HEK293 (cell line): ENCODE results near the gene DGCR8.

Source experiments
- CTCF ChIA-PET: fragments of 350-600 bp; formaldehyde crosslinking; extraction: SDS; loops from one replicate; lab custom pipeline; 2021; ENCODE audit warnings: antibody characterized with exemption; lab: Yijun Ruan, JAX
- POLR2A ChIA-PET: fragments of 300-600 bp; formaldehyde crosslinking; extraction: SDS; loops from one replicate; lab custom pipeline; 2020; ENCODE audit warnings: antibody characterized with exemption, inconsistent platforms; lab: Yijun Ruan, JAX
- H3K27ac ChIP-seq: fragments of 200-500 bp; sonication (Bioruptor generic); 2 replicates; pipeline ENCODE4 v1.5.1; 2014; ENCODE audit warnings: low read depth, low read length, control low read depth, inconsistent platforms; ENCODE audit errors: extremely low read depth
- H3K36me3 ChIP-seq, 2 experiments: fragments of 200-500 bp in 1 of 2; sonication (Bioruptor generic) in 1 of 2; 1 replicate in 1 of 2; 2 replicates in 1 of 2; pipeline ENCODE4 v1.5.1; 2014 to 2017; ENCODE audit warnings: inconsistent platforms in 2 of 2, low read length in 2 of 2; ENCODE audit not compliant: control insufficient read depth in 2 of 2, insufficient read depth in 1 of 2
- H3K4me1 ChIP-seq: fragments of 200-500 bp; sonication (Bioruptor generic); 2 replicates; pipeline ENCODE4 v1.5.1; 2014; ENCODE audit warnings: mild to moderate bottlenecking, low read length, inconsistent platforms; ENCODE audit not compliant: control insufficient read depth, insufficient read depth
- H3K4me3 ChIP-seq: 2 replicates; pipeline ENCODE4 v1.5.1; 2011; ENCODE audit warnings: low read depth, mild to moderate bottlenecking, control low read depth, low read length, moderate library complexity
- H3K9me3 ChIP-seq: fragments of 200-500 bp; sonication (Bioruptor generic); 2 replicates; pipeline ENCODE4 v1.5.1; 2014; ENCODE audit warnings: low read depth, low read length, inconsistent platforms; ENCODE audit not compliant: control insufficient read depth, insufficient read depth
- ATF2 ChIP-seq: fragments of 450-650 bp; formaldehyde crosslinking; IDR thresholded peaks from 2 replicates; pipeline ENCODE4 v1.5.1; 2016; ENCODE audit warnings: missing biosample characterization, missing genetic modification characterization, low read depth
- HIC1 ChIP-seq: fragments of 450-650 bp; formaldehyde crosslinking; IDR thresholded peaks from 2 replicates; pipeline ENCODE4 v1.5.1; 2016; ENCODE audit warnings: missing biosample characterization, missing genetic modification characterization
- KLF10 ChIP-seq: fragments of 450-650 bp; IDR thresholded peaks from 2 replicates; pipeline ENCODE4 v1.5.1; 2018; ENCODE audit warnings: missing biosample characterization, mild to moderate bottlenecking, missing genetic modification characterization
- KLF16 ChIP-seq: fragments of 450-650 bp; formaldehyde crosslinking; IDR thresholded peaks from 2 replicates; pipeline ENCODE4 v1.5.1; 2017; ENCODE audit warnings: missing biosample characterization, missing genetic modification characterization
- RBAK ChIP-seq: fragments of 450-650 bp; formaldehyde crosslinking; IDR thresholded peaks from 2 replicates; pipeline ENCODE4 v1.5.1; 2016; ENCODE audit warnings: missing biosample characterization, missing genetic modification characterization
- SCRT2 ChIP-seq: fragments of 450-650 bp; formaldehyde crosslinking; IDR thresholded peaks from 2 replicates; pipeline ENCODE4 v1.5.1; 2016; ENCODE audit warnings: missing biosample characterization, missing genetic modification characterization
- SP2 ChIP-seq: fragments of 450-650 bp; formaldehyde crosslinking; IDR thresholded peaks from 2 replicates; pipeline ENCODE4 v1.5.1; 2016; ENCODE audit warnings: missing biosample characterization, missing genetic modification characterization
- ZBTB17 ChIP-seq: fragments of 450-650 bp; formaldehyde crosslinking; IDR thresholded peaks from 2 replicates; pipeline ENCODE4 v1.5.1; 2016; ENCODE audit warnings: missing biosample characterization, missing genetic modification characterization
- ZBTB20 ChIP-seq: fragments of 450-650 bp; formaldehyde crosslinking; IDR thresholded peaks from 2 replicates; pipeline ENCODE4 v1.5.1; 2016; ENCODE audit warnings: missing biosample characterization, missing genetic modification characterization
- ZIC2 ChIP-seq: fragments of 450-650 bp; formaldehyde crosslinking; IDR thresholded peaks from 2 replicates; pipeline ENCODE4 v1.5.1; 2016; ENCODE audit warnings: missing biosample characterization, missing genetic modification characterization
- ZNF138 ChIP-seq: fragments of 450-650 bp; formaldehyde crosslinking; IDR thresholded peaks from 2 replicates; pipeline ENCODE4 v1.5.1; 2016; ENCODE audit warnings: missing biosample characterization, missing genetic modification characterization, borderline replicate concordance
- ZNF146 ChIP-seq: fragments of 450-650 bp; formaldehyde crosslinking; IDR thresholded peaks from 2 replicates; pipeline ENCODE4 v1.5.1; 2016; ENCODE audit warnings: missing biosample characterization, missing genetic modification characterization
- ZNF155 ChIP-seq: fragments of 450-650 bp; formaldehyde crosslinking; IDR thresholded peaks from 2 replicates; pipeline ENCODE4 v1.5.1; 2016; ENCODE audit warnings: missing biosample characterization, missing genetic modification characterization
- ZNF18 ChIP-seq: fragments of 450-650 bp; formaldehyde crosslinking; IDR thresholded peaks from 2 replicates; pipeline ENCODE4 v1.5.1; 2016; ENCODE audit warnings: missing biosample characterization, missing genetic modification characterization
- ZNF266 ChIP-seq: fragments of 450-650 bp; formaldehyde crosslinking; IDR thresholded peaks from 2 replicates; pipeline ENCODE4 v1.5.1; 2016; ENCODE audit warnings: missing biosample characterization, missing genetic modification characterization, low read depth
- ZNF354C ChIP-seq: fragments of 450-650 bp; formaldehyde crosslinking; IDR thresholded peaks from 2 replicates; pipeline ENCODE4 v1.5.1; 2016; ENCODE audit warnings: missing biosample characterization, missing genetic modification characterization, low read depth, borderline replicate concordance
- ZNF391 ChIP-seq: fragments of 450-650 bp; formaldehyde crosslinking; IDR thresholded peaks from 2 replicates; pipeline ENCODE4 v1.5.1; 2016; ENCODE audit warnings: low read depth, missing biosample characterization, missing genetic modification characterization, borderline replicate concordance
- ZNF423 ChIP-seq: fragments of 450-650 bp; formaldehyde crosslinking; IDR thresholded peaks from 2 replicates; pipeline ENCODE4 v1.5.1; 2016; ENCODE audit warnings: missing biosample characterization, missing genetic modification characterization
- ZNF530 ChIP-seq: fragments of 450-650 bp; formaldehyde crosslinking; IDR thresholded peaks from 2 replicates; pipeline ENCODE4 v1.5.1; 2016; ENCODE audit warnings: low read depth, missing biosample characterization, missing genetic modification characterization
- ZNF747 ChIP-seq: fragments of 450-650 bp; formaldehyde crosslinking; IDR thresholded peaks from 2 replicates; pipeline ENCODE4 v1.5.1; 2016; ENCODE audit warnings: missing biosample characterization, missing genetic modification characterization
- ZSCAN23 ChIP-seq: fragments of 450-650 bp; formaldehyde crosslinking; IDR thresholded peaks from 2 replicates; pipeline ENCODE4 v1.5.1; 2016; ENCODE audit warnings: missing biosample characterization, missing genetic modification characterization
- TF ChIP-seq, protein P1 (sequence below): fragments of 450-650 bp; formaldehyde crosslinking; IDR thresholded peaks from 2 replicates; pipeline ENCODE4 v1.5.1; 2016; ENCODE audit warnings: missing biosample characterization, missing genetic modification characterization, borderline replicate concordance
- TF ChIP-seq, protein P2 (sequence below): fragments of 450-650 bp; formaldehyde crosslinking; IDR thresholded peaks from 2 replicates; pipeline ENCODE4 v1.5.1; 2016; ENCODE audit warnings: missing biosample characterization, missing genetic modification characterization
- TF ChIP-seq, protein P3 (sequence below): fragments of 450-650 bp; formaldehyde crosslinking; IDR thresholded peaks from 2 replicates; pipeline ENCODE4 v1.5.1; 2016; ENCODE audit warnings: missing biosample characterization, missing genetic modification characterization

Gene DGCR8

DNA sequence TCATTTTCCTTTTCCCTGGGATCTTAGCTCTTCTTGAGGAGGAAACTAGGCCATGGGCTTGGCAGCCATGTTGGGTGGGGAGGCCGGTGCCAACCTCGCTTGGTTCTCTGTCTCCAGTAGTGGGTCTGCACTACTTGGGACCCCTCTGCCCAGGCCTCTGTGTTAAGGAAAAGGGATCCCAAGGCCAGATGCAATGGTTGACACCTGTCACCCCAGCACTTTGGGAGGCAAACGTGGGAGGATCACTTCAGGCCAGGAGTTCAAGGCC lies 49.6 kb downstream of the DGCR8 start (continued):
- TF ChIP-seq RBAK (tag by site-specific recombination) (no peak), ZNF423 (tag by site-specific recombination) (no peak), SP2 (no peak), ZNF530 (tag by site-specific recombination) (no peak)

DNA sequence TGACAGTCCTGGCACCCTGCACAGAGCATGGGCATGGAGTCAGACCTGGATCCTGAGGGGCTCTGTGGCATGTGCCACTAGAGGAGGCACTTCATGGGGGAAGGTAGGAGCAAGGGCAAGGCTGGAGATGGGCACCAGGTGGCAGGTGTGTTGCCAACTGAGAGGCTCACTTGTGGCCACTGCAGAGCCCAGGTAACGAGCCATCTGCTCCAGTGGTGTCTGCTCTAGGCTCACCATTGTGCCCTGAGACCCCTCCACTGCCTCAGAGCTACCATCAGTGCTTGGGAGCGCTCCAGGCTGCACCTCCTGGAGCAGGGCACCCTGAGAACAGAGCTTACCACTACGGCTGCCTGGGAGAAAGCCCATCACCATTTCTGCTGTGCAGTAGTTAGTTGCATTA lies 50.3 kb downstream of the DGCR8 start:
- peak overlapping the region; percentile 14; the same call in 1 of the 2 replicates for H3K27ac ChIP-seq
- peaks cover 0 to 42% of the 10 kb centered on the region in 2 experiments; a peak in 1 of 3 replicates for H3K36me3 ChIP-seq
- CTCF ChIA-PET = interaction anchor here (0.6 to 1.8 kb wide), 5 partner anchors 11 to 183 kb away, joined by 3 to 7 read pairs (median 4); partner anchors contain the start of gene TRMT2A
- TF ChIP-seq ATF2 (tag by site-specific recombination) = no peak
- TF ChIP-seq, protein P1, sequence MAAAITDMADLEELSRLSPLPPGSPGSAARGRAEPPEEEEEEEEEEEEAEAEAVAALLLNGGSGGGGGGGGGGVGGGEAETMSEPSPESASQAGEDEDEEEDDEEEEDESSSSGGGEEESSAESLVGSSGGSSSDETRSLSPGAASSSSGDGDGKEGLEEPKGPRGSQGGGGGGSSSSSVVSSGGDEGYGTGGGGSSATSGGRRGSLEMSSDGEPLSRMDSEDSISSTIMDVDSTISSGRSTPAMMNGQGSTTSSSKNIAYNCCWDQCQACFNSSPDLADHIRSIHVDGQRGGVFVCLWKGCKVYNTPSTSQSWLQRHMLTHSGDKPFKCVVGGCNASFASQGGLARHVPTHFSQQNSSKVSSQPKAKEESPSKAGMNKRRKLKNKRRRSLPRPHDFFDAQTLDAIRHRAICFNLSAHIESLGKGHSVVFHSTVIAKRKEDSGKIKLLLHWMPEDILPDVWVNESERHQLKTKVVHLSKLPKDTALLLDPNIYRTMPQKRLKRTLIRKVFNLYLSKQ = no peak
- TF ChIP-seq ZNF354C (tag by site-specific recombination) = no peak
- no peak for TF ChIP-seq ZNF146
- no peak for TF ChIP-seq ZNF18 (tag by site-specific recombination)
- TF ChIP-seq, protein P2, sequence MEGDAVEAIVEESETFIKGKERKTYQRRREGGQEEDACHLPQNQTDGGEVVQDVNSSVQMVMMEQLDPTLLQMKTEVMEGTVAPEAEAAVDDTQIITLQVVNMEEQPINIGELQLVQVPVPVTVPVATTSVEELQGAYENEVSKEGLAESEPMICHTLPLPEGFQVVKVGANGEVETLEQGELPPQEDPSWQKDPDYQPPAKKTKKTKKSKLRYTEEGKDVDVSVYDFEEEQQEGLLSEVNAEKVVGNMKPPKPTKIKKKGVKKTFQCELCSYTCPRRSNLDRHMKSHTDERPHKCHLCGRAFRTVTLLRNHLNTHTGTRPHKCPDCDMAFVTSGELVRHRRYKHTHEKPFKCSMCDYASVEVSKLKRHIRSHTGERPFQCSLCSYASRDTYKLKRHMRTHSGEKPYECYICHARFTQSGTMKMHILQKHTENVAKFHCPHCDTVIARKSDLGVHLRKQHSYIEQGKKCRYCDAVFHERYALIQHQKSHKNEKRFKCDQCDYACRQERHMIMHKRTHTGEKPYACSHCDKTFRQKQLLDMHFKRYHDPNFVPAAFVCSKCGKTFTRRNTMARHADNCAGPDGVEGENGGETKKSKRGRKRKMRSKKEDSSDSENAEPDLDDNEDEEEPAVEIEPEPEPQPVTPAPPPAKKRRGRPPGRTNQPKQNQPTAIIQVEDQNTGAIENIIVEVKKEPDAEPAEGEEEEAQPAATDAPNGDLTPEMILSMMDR (tag by site-specific recombination) = peak; percentile 80
- TF ChIP-seq ZIC2 (tag by site-specific recombination) = no peak
- no peak for TF ChIP-seq KLF16 (tag by site-specific recombination)
- no peak for TF ChIP-seq ZNF747
- no peak for TF ChIP-seq ZNF391 (tag by site-specific recombination)
- TF ChIP-seq ZNF138 (tag by site-specific recombination) = no peak
- TF ChIP-seq ZNF266 (tag by site-specific recombination) = no peak
- TF ChIP-seq, protein P3, sequence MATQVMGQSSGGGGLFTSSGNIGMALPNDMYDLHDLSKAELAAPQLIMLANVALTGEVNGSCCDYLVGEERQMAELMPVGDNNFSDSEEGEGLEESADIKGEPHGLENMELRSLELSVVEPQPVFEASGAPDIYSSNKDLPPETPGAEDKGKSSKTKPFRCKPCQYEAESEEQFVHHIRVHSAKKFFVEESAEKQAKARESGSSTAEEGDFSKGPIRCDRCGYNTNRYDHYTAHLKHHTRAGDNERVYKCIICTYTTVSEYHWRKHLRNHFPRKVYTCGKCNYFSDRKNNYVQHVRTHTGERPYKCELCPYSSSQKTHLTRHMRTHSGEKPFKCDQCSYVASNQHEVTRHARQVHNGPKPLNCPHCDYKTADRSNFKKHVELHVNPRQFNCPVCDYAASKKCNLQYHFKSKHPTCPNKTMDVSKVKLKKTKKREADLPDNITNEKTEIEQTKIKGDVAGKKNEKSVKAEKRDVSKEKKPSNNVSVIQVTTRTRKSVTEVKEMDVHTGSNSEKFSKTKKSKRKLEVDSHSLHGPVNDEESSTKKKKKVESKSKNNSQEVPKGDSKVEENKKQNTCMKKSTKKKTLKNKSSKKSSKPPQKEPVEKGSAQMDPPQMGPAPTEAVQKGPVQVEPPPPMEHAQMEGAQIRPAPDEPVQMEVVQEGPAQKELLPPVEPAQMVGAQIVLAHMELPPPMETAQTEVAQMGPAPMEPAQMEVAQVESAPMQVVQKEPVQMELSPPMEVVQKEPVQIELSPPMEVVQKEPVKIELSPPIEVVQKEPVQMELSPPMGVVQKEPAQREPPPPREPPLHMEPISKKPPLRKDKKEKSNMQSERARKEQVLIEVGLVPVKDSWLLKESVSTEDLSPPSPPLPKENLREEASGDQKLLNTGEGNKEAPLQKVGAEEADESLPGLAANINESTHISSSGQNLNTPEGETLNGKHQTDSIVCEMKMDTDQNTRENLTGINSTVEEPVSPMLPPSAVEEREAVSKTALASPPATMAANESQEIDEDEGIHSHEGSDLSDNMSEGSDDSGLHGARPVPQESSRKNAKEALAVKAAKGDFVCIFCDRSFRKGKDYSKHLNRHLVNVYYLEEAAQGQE (tag by site-specific recombination) = no peak
- TF ChIP-seq ZSCAN23 = no peak
- TF ChIP-seq HIC1 = peak; percentile 53; the same call in 1 of the 2 replicates
- peak; percentile 83 for TF ChIP-seq ZBTB17
- TF ChIP-seq ZBTB20 (tag by site-specific recombination) = no peak
- no peak for TF ChIP-seq ZNF155 (tag by site-specific recombination)
- TF ChIP-seq KLF10 (tag by site-specific recombination) = no peak
- no peak for TF ChIP-seq SCRT2 (tag by site-specific recombination)
- H3K4me1 ChIP-seq = peaks cover 4% of the 10 kb centered on the region; the same call in 1 of the 2 replicates
- H3K4me3 ChIP-seq = no peak overlapping the region
- H3K9me3 ChIP-seq = no peaks in the 10 kb centered on the region
- POLR2A ChIA-PET = interaction anchor here (1.0 to 4.9 kb wide), 2 partner anchors 11 to 17 kb away, joined by 3 to 62 read pairs; partner anchors contain the start of genes RANBP1 and TRMT2A
